ENCODE measurements around the gene FAM163B.

The FAM163B gene

DNA sequence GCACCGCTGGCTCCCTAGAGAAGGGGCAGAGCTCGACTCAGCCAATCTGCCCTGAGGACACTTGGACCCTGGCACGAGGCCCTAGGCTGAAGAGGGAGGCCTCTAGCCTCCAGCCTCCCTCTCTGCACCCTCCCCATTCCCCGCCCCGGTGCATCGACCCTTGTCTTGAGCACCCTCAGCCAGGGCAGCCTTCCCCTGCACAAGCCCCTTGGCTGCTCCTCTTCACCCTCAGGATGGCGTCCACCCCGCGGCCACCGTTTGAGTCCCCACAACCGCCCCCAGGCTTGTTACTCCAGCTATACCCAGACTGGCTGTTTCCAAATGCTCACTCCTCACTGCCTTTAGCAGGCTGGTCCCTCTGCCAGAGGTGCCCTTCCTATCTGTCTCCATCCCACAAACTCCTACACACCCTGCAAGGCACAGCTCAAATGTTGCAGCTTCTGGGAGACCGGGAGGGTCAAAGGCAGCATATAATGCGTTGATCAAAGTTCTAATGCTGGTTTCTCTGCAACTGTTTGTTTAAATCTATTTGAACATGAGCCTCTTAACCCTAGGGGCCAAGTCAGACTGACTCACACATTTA, 6.5 kb upstream of the FAM163B start:
- no peak overlapping the region for H3K4me3 ChIP-seq (ENCODE audit: low read length)
- no peak for TF ChIP-seq ZNF274 (IDR thresholded peaks at IDR 0.05; ENCODE audit: low read depth, low read length)

DNA sequence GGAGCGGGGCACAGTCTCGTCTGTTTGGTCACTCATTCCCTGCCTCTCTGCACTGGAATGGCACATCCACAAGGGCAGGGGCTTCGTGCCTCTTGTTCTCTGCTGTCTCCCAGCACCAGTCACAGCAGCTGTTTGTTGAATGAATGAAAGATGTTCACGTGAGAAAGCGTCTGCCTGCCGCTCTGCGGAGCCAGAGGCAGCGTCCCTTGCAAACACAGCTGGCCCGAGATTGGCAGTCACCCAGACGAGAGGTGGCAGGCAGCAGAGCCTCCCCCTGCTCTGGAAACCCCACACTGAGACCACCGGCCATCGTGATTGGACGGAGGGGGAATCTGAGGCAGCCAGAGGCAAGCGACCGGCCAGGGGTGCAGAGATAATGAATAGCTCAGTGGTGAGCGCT, 6.0 kb upstream of the FAM163B start:
- no peak for TF ChIP-seq ZNF274 (IDR thresholded peaks at IDR 0.05; ENCODE audit: low read depth, low read length)
- H3K4me3 ChIP-seq (ENCODE audit: low read length) = no peak overlapping the region

DNA sequence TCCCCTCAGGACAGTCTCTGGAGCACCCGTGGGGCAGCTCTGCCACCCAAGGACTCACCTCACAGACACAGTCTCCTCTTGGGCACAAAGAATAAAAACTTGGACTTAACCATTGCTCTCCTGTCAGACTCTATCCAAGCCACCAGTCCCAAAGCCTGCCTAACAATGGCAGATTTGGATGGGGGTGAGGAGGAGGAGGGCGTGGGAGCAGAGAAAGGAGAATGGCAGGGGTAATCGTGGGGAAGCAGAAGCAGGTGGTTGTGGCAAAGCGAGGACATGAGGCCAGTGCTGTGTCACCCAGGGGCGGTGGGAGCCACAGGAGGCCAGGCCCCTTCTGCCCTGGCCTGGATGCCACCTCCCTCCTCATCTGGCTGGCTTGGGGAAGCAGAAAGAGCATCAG, 5.5 kb upstream of the FAM163B start:
- H3K4me3 ChIP-seq (ENCODE audit: low read length) = no peak overlapping the region
- TF ChIP-seq ZNF274 (IDR thresholded peaks at IDR 0.05; ENCODE audit: low read depth, low read length) = no peak

DNA sequence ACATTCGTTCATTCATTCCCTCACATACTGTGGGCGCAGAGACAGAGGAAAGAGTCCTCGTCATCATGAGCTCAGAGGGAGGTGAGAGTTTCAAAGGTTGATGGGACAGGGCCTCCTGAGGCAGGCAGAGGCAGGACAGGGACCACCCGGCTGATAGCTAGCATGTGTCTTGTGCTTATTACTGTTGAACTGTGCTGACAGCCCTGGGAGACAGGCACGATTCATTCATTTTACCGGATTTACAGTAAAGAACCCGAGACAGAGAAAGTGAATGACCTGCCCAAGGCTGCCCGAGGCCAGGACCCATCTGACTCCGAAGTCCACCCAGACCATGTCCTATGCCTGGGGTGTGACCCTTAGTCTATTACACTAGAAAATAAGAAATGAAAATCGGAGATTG, 4.9 kb upstream of the FAM163B start:
- H3K4me3 ChIP-seq (ENCODE audit: low read length) = no peak overlapping the region
- no peak for TF ChIP-seq ZNF274 (IDR thresholded peaks at IDR 0.05; ENCODE audit: low read depth, low read length)

DNA sequence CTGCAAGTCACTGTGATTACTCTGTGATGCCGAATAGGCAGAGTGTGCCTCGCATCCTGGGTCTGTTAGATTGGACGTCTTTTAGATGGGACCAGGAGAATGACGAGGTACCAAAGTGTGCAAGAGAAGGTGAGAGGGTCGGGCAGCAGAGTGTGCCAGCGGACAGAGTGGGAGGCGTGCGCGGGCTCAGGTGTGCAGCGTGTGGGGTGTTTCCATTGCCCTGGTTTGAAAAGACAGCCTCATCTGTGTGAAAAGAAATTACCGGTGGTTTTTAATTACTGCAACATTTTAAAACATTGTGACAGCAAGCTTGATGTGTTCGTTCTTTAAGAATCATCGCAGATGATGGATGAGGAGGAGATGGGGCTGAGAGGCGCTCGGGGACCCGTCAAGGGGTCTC, 4.2 kb upstream of the FAM163B start:
- H3K4me3 ChIP-seq (ENCODE audit: low read length) = no peak overlapping the region
- TF ChIP-seq ZNF274 (IDR thresholded peaks at IDR 0.05; ENCODE audit: low read depth, low read length) = no peak

DNA sequence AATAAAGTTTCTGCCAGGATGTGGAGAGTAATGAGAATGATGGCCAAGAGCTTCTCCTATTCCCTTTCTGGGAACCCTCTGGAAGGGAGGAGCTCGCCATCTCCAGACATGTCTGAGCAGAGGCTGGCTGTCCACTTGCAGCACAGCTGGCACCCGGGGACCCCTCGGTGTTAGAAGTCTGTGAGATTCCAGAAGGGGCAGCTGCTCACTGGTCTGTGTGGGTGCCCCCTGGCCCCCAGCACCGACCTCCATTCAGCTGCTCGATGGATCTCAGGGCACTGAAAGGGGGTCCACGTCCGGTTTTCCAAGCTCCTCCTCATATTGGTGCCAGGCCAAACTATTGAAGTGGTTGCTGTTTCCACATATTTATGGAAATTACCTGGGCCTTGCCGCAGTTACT, 3.6 kb upstream of the FAM163B start:
- TF ChIP-seq ZNF274 (IDR thresholded peaks at IDR 0.05; ENCODE audit: low read depth, low read length) = no peak
- no peak overlapping the region for H3K4me3 ChIP-seq (ENCODE audit: low read length)

DNA sequence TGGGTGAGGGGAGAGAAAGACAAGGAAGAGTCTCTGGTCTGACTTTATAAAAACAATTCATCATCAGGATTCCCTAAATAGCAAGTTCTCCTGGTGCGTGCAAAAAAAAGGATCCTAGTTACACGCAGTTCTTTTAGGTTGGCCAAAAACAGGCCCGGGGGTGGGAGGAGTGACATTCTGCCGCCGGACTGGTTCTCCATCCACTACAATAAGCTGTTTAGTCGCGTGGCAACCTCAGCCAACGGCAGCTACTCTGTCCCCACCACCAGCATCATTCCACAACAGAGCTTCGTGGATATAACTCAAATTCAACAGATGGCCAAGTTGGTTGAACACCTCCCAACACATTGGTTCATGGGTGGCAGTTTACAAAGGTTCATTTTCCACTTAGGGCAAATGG, 2.9 kb upstream of the FAM163B start:
- no peak overlapping the region for H3K4me3 ChIP-seq (ENCODE audit: low read length)
- no peak for TF ChIP-seq ZNF274 (IDR thresholded peaks at IDR 0.05; ENCODE audit: low read depth, low read length)

DNA sequence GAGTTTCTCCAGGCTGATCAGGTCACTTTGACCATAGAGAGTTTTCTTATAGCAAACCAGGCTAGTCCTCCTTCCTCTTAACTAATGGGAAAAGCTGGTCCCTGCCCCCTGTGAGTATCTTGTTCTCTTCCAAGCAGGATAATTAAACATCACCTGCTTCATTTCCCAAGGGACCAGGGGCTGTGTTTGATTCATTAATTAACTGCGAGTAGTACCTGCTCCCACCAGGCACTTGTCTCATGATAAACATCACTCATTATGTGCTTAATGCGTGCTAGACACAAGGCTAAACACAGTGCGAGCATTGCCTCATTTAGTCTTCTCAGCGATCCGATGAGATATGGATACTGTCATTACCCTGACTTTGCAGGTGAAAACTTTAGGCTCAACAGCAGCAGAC, 1.7 kb upstream of the FAM163B start:
- no peak for TF ChIP-seq ZNF274 (IDR thresholded peaks at IDR 0.05; ENCODE audit: low read depth, low read length)
- H3K4me3 ChIP-seq (ENCODE audit: low read length) = no peak overlapping the region

DNA sequence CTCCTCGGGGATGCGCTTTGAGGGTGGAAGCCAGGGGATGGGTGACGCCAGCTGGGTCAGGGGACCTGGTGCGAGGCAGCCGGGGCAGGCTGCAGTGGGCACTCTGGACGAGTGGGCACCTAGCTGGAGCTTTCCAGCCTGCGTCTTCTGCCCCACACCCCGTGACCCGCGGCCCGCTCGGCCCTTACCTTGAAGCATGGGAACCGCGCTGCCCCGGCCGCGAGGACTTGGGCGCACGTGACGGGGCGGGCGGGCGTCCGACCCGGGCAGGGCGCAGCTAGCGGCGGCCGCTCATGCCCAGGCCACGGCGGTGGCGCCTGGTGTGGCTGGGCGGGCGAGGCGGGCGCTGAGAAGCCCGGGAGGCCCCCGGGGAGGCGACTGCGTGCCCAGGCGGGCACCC, 300 bp downstream of the FAM163B start:
- no peak overlapping the region for H3K4me3 ChIP-seq (ENCODE audit: low read length)
- TF ChIP-seq ZNF274 (IDR thresholded peaks at IDR 0.05; ENCODE audit: low read depth, low read length) = no peak

DNA sequence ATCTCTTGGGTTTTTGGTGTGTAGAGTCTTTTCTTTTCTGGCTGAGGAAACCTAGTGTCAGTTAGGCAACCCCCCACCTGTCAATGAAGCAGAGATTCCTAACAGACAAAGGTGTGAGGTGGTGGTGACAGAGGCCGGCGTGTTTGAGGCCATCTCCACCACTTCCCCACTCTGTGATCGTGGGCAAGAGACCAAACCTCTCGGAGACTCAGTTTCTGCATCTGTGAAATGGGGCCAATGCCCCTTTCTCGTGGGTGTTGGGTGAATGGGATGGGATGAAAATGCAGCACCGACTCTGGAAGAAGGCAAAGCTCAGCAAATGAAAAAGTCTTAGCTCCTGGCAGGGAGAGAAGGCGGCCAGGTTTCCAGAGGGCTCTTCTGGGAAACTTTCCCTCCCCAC, 807 bp downstream of the FAM163B start:
- TF ChIP-seq ZNF274 (IDR thresholded peaks at IDR 0.05; ENCODE audit: low read depth, low read length) = no peak
- no peak overlapping the region for H3K4me3 ChIP-seq (ENCODE audit: low read length)

DNA sequence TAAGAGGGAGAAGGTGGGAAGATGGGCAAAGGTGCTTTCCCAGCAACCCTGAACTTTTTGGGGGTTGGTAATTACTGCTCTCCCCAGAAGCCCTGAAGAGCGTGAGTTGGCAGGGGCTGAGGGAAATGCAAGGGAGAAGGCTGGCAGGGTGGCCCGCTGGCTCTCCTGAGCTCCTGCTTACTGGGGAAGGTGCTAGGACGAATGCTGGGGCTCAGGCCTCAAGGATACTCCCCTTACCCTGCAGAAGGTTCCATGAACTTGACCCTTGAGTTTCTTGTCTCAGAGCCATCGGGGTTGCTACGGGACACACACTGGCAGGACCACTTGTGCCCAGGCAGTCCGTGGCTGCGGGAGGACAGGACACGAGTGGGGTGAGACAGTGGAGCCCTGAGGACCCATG, 1.2 kb downstream of the FAM163B start:
- TF ChIP-seq ZNF274 (IDR thresholded peaks at IDR 0.05; ENCODE audit: low read depth, low read length) = no peak

DNA sequence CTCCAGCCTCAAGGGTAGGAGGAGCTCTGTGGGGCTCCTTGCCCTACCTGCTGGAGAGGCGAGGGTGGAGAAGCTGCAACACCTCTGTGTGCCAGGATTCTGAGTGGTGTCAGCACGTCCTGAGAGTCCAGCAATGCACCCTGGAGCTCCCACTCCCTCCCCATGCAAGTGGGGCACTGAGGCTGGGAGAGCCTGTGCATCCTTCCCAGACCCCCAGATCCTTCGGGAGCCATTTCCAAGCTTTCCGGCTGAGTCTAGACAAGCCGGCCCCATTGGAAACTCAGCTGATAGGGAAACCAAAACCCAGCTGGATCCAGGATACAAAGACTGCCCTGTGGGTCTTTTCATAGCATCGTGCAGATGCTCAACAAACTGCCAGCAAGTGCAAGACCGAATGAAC, 1.8 kb downstream of the FAM163B start:
- no peak for TF ChIP-seq ZNF274 (IDR thresholded peaks at IDR 0.05; ENCODE audit: low read depth, low read length)
- no peak overlapping the region for H3K4me3 ChIP-seq (ENCODE audit: low read length)

More for the DNA sequence above, 1.2 kb downstream of the FAM163B start:
- H3K4me3 ChIP-seq (ENCODE audit: low read length) = no peak overlapping the region

DNA sequence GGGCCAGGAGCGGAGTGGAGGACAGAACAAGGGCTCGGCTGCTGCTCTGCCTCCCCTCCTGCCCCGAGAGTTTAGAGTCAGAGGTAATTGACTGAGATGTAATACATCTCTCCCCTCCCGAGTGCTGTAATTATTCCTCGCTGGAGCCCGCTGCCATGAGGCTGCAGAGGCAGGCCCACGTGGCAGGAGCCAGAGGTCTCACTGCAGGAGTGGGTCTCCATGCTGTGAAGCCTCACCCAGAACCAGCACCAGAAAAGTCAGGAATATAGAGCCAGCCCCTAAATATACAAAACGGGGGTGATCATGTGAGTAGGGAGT, 2.5 kb downstream of the FAM163B start:
- no peak for TF ChIP-seq ZNF274 (IDR thresholded peaks at IDR 0.05; ENCODE audit: low read depth, low read length)
- no peak overlapping the region for H3K4me3 ChIP-seq (ENCODE audit: low read length)

DNA sequence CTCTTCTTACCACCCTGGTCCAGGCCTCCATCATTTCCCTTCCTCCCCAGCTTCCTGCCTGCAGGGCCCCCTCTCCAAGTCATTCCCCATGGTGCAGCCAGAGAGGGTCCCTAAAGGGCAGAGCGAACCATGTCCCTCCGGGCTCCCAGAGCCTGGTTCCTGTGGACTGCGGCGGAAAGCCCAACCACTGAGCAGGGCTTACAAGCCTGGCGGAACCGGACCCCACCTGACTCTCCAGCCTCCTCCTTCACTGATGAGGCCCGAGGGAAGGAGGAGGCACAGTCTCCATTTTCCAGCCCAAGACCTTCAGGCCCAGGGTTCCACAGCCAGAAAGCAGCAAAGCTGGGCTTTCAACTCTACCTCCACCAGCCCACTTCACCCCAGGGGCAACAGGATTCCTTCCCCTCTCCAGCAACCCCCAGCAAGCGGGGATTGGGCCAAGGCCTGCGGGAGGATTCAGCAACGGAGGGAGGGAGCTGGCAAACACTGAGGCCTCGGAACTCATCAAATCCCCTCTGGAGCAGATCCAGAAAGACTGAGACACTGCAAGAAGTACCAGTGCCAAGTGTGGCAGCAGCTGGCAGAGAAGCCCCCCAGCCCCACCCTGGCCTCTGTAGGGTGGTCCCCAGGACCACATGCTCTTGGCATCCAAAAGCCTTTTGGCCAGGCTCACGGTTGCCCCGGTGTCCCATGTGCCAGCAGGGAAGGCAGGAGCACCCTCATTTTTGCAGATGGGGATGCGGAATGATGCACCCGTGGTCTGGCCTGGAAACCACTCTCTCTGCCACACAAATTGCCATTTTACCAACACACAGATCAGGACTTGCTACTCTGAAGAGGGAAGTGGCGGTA, 3.1 kb downstream of the FAM163B start:
- H3K4me3 ChIP-seq (ENCODE audit: low read length) = no peak overlapping the region
- no peak for TF ChIP-seq ZNF274 (IDR thresholded peaks at IDR 0.05; ENCODE audit: low read depth, low read length)

DNA sequence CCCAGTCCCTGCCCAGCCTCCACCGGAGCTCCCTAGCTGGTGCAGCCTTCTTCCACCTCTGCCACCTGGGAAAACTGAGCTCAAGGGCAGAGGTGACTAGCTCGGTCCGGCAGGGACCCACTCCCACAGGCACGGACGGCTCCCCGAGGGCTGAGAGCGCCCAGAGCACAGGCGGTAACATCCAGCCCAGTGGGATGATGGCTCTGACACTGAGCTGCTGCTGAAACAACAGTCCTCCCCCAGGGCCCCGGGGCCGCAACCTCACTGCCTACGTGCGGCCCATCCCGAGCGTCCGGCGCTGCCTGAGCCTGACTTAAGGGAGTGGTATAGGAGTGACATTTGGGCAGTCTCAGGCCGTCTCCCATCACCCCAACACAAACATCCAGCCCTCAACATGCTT, 3.7 kb downstream of the FAM163B start:
- no peak for TF ChIP-seq ZNF274 (IDR thresholded peaks at IDR 0.05; ENCODE audit: low read depth, low read length)
- H3K4me3 ChIP-seq (ENCODE audit: low read length) = no peak overlapping the region

DNA sequence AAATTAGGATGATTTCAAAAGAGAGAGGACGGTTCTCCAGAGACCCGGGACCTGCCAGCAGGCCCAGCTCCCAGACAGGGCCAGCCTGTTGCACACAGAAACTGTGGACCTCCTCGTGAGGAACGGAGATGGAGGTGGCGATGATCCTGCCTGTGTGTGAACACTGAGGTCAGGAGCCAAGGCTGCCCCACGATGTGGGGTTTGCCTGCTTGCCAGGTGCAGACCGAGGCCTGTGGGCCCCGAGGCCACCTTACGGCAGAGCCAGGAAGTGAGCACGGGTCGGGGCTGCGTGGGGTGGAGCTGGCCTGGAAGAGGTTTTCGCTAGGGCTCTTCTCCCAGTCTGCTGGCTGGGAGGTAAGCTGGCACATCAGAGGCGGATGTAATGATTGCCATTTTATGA, 4.3 kb downstream of the FAM163B start:
- no peak for TF ChIP-seq ZNF274 (IDR thresholded peaks at IDR 0.05; ENCODE audit: low read depth, low read length)

More for the DNA sequence above, 4.3 kb downstream of the FAM163B start:
- no peak overlapping the region for H3K4me3 ChIP-seq (ENCODE audit: low read length)
